Gastrocnemius medialis (tissue), 4 donors: ENCODE results near the gene PNMA8A. TPM values are rescaled to one million over a fixed set of nuclear protein-coding genes. Genes with fewer than 3 reads are reported as not detected.

ENCODE experiments used
- ATAC-seq, 2 donors: fragments of 150-250 bp; one replicate each; pipeline ENCODE4 v1.9.1; 2016
- DNase-seq, 2 donors: peaks; one replicate each; pipeline ENCODE4 v3.0.0-alpha.2; 2019
- H3K27ac ChIP-seq, 4 donors: fragments of 200-600 bp; sonication (generic); 1 replicate in 1 of 4; 2 replicates in 3 of 4; pipeline ENCODE4 v1.5.1; 2016 to 2018; ENCODE audit warnings: mild to moderate bottlenecking in 2 of 4, moderate library complexity in 1 of 4
- H3K27me3 ChIP-seq, 3 donors: fragments of 200-600 bp; sonication (generic) in 2 of 3; 1 replicate in 1 of 3; 2 replicates in 2 of 3; pipeline versions ENCODE4 v1.5.1 to v1.6.0; 2016 to 2019; ENCODE audit warnings: mild to moderate bottlenecking in 1 of 3, moderate library complexity in 1 of 3
- H3K36me3 ChIP-seq, 2 donors: fragments of 200-600 bp; sonication (generic) in 1 of 2; one replicate each; pipeline ENCODE4 v1.5.1; 2017 to 2018
- H3K4me1 ChIP-seq, 2 donors: fragments of 200-600 bp; sonication (generic) in 1 of 2; one replicate each; pipeline ENCODE4 v1.5.1; 2016 to 2017; ENCODE audit warnings: mild to moderate bottlenecking in 2 of 2
- H3K4me3 ChIP-seq, 4 donors: fragments of 200-600 bp; sonication (generic) in 3 of 4; 1 replicate in 1 of 4; 2 replicates in 3 of 4; pipeline ENCODE4 v1.5.1; 2016 to 2019; ENCODE audit warnings: mild to moderate bottlenecking in 2 of 4
- H3K9me3 ChIP-seq, 3 donors: fragments of 200-600 bp; sonication (generic) in 2 of 3; 1 replicate in 1 of 3; 2 replicates in 2 of 3; pipeline ENCODE4 v1.5.1; 2016 to 2019
- CTCF ChIP-seq, 5 experiments: fragments of 450-650 bp in 3 of 5; fragments of 200-600 bp in 2 of 5; sonication (generic) in 2 of 5; IDR thresholded peaks in 4 of 5; conservative IDR thresholded peaks in 1 of 5; 1 replicate in 4 of 5; 2 replicates in 1 of 5; pipeline ENCODE4 v1.5.1; 2016 to 2019; ENCODE audit warnings: antibody characterized with exemption in 5 of 5, mild to moderate bottlenecking in 3 of 5, moderate library complexity in 3 of 5
- POLR2A ChIP-seq, 2 donors: fragments of 450-650 bp; IDR thresholded peaks; one replicate each; pipeline ENCODE4 v1.6.1; 2017; ENCODE audit warnings: antibody characterized with exemption in 2 of 2, mild to moderate bottlenecking in 2 of 2, moderate library complexity in 2 of 2
- in situ Hi-C, 4 donors: fragments of 200-750 bp; cut with MboI; loops; one replicate each; pipeline versions ENCODE4 v1.15.0 to v1.8.0; 2017; ENCODE audit warnings: low sequenced_read_pairs in 4 of 4
- intact Hi-C: fragments of 100-400 bp; cut with DNase I; formaldehyde crosslinking; loops from one replicate; pipeline ENCODE4 v1.15.1; 2023; ENCODE audit warnings: low total_unique reads
- total RNA-seq, 4 donors: library from RNA; depleted of rRNA; stranded (reverse); fragments of >200 nt; gene quantifications; one replicate each; pipeline versions ENCODE4 v1.1.0 to v1.2.3, GENCODE V29; 2016

Gene PNMA8A
- total RNA-seq, 4 donors from 2014 or later, result 0.13 to 0.83 (median 0.60) TPM; not detected in 1

DNA sequence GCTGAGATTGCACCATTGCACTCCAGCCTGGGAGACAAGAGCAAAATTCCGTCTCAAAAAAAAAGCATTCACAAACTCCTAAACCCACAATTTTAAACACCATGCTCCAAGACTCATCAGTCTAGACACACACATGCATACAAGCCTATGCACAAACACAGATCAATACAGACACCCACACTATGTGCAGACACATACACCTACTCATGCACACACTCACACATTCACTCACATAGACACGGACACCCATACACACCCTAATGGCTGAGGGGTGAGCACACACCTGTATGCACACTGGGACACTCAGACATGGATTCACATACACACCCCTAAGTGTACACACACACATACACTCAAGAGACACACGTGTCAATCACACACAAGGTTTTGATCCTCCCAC, 15.0 kb upstream of the PNMA8A start:
- intact Hi-C loops, result loop anchor here (2.0 kb wide), 1 partner anchor 92 kb away; no protein-coding TSS in a partner anchor
- no peak for TF ChIP-seq POLR2A (IDR thresholded peaks at IDR 0.05)
- no peak for TF ChIP-seq CTCF (IDR thresholded peaks at IDR 0.05 in 4 of 5, conservative IDR thresholded peaks at IDR 0.05 in 1 of 5)
- in situ Hi-C loops, result loop anchor here (5.0 to 25.0 kb wide), 5 partner anchors 82 to 202 kb away; partner anchors contain the start of gene HIF3A (in 1 of the 4)

DNA sequence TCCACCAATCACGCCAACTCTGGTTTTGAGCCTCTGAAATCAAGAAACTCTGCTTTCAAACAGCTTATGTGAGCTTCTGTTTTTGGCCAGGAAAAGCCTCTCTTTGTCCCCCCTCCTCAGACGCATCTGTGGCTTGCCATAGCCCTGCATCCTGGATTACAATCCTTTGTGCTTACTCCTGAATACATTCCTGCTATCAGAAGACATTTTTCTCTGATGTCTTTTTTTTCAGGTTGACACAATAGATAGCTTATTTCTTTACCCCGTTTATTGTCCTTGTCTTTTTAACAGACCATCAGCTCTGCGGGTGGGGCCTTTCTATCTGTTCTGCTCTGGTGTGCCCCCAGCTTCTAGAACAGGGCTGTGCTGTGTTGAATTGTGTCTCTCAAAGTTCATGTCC, 13.3 kb upstream of the PNMA8A start:
- no peak overlapping the region for H3K27ac ChIP-seq
- no peak for TF ChIP-seq POLR2A (IDR thresholded peaks at IDR 0.05)
- no peak for TF ChIP-seq CTCF (IDR thresholded peaks at IDR 0.05 in 4 of 5, conservative IDR thresholded peaks at IDR 0.05 in 1 of 5)
- no peaks in the 10 kb centered on the region for H3K36me3 ChIP-seq
- intact Hi-C loops, result no loop called here
- no peak for DNase-seq
- ATAC-seq, result no peak
- no peak overlapping the region for H3K4me3 ChIP-seq
- H3K4me1 ChIP-seq, result peaks cover 0 to 11% of the 10 kb centered on the region in 2 donors
- H3K27me3 ChIP-seq, result peaks cover 26 to 46% (median 32%) of the 10 kb centered on the region in 3 donors
- no peaks in the 10 kb centered on the region for H3K9me3 ChIP-seq
- in situ Hi-C loops, result loop anchor here (5.0 to 25.0 kb wide), 5 partner anchors 80 to 200 kb away; partner anchors contain the start of gene HIF3A (in 1 of the 4)

More for the DNA sequence above, 15.0 kb upstream of the PNMA8A start:
- Histone ChIP-seq H3K9me3 (no peaks in the 10 kb centered on the region), H3K27ac (no peak overlapping the region), H3K36me3 (no peaks in the 10 kb centered on the region), H3K4me1 (peaks cover 0 to 15% of the 10 kb centered on the region in 2 donors), H3K4me3 (no peak overlapping the region), H3K27me3 (peaks cover 25 to 54% (median 38%) of the 10 kb centered on the region in 3 donors)
- no peak for ATAC-seq
- no peak for DNase-seq

GRCh38 chr19:46482631-46483030, 11.3 kb upstream of the PNMA8A start:
- DNase-seq (no peak), ATAC-seq (no peak)
- no peak overlapping the region for H3K27ac ChIP-seq
- peaks cover 0 to 5% of the 10 kb centered on the region in 2 donors for H3K4me1 ChIP-seq
- no peaks in the 10 kb centered on the region for H3K36me3 ChIP-seq
- no peak overlapping the region for H3K4me3 ChIP-seq
- TF ChIP-seq CTCF (IDR thresholded peaks at IDR 0.05 in 4 of 5, conservative IDR thresholded peaks at IDR 0.05 in 1 of 5) (no peak), POLR2A (IDR thresholded peaks at IDR 0.05) (no peak)
- intact Hi-C loops (no loop called here), in situ Hi-C loops (loop anchor here in 3 of 4 donors (10.0 to 25.0 kb wide), 3 partner anchors 78 to 198 kb away; partner anchors contain the start of gene HIF3A (in 1 of the 3))
- H3K27me3 ChIP-seq, result peaks cover 21 to 26% (median 23%) of the 10 kb centered on the region in 3 donors
- no peaks in the 10 kb centered on the region for H3K9me3 ChIP-seq

DNA sequence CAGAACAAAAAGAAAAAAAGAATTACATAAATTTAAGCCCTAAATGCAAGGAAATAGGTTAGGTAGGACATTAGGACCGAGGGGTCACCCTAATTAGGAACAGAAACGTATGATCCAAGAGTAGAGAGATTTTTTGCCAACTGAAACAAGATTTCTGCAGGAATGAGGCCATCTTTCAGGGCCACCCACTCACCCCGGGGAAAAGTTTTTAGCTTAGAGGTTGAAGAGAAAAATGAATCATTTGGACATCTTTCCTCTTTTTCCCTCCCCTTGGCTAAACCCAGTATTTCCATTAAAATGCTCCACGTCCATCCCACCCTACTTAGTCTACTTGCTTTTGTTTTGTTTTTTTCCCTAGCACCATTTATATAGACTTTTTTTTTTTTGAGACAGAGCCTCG, 10.6 kb upstream of the PNMA8A start:
- H3K4me3 ChIP-seq, result no peak overlapping the region
- H3K27me3 ChIP-seq, result peaks cover 16 to 19% (median 18%) of the 10 kb centered on the region in 3 donors
- ATAC-seq (peak in 1 of 2 donors; percentile 42), DNase-seq (no peak)
- in situ Hi-C loops (loop anchor here in 3 of 4 donors (10.0 to 25.0 kb wide), 3 partner anchors 77 to 197 kb away; partner anchors contain the start of gene HIF3A (in 1 of the 3)), intact Hi-C loops (no loop called here)
- H3K36me3 ChIP-seq, result no peaks in the 10 kb centered on the region
- TF ChIP-seq POLR2A (IDR thresholded peaks at IDR 0.05), result no peak
- no peak for TF ChIP-seq CTCF (IDR thresholded peaks at IDR 0.05 in 4 of 5, conservative IDR thresholded peaks at IDR 0.05 in 1 of 5)
- H3K9me3 ChIP-seq, result no peaks in the 10 kb centered on the region
- peak overlapping the region; percentile 37 to 53 (median 46) for H3K27ac ChIP-seq
- no peaks in the 10 kb centered on the region for H3K4me1 ChIP-seq
